Measurements from ENCODE around the gene CATSPERD.
"Not testable (repeated sequence)": the region's sequence is repeated elsewhere in the genome, so short reads cannot be mapped to it uniquely, and the experiment has no call there.

Gene CATSPERD

GRCh38 chr19:5686647-5687359, 33.6 kb upstream of the CATSPERD start:
- peak; percentile 90 for DNase-seq

- DNase-seq, result no peak
Observed at GRCh38 chr19:5687360-5688198, 32.9 kb upstream of the CATSPERD start.

GRCh38 chr19:5688262-5688881, 32.1 kb upstream of the CATSPERD start:
- DNase-seq, result not testable (repeated sequence)

GRCh38 chr19:5690125-5690954, 30.1 kb upstream of the CATSPERD start, which contains the start of gene RPL36:
Gene RPL36 (plus strand): TSS chr19:5690295. CDS start chr19:5690508, 213 bp downstream.
- peak; percentile 99 for DNase-seq

GRCh38 chr19:5690955-5691821, 29.2 kb upstream of the CATSPERD start:
- DNase-seq, result peak; percentile 65

GRCh38 chr19:5691822-5692722, 28.4 kb upstream of the CATSPERD start:
- DNase-seq, result no peak

GRCh38 chr19:5692723-5693194, 27.7 kb upstream of the CATSPERD start:
- no peak for DNase-seq

- DNase-seq, result no peak
Observed at GRCh38 chr19:5693195-5694166, 27.0 kb upstream of the CATSPERD start.

- DNase-seq, result no peak
Observed at GRCh38 chr19:5694167-5694955, 26.1 kb upstream of the CATSPERD start.

- DNase-seq, result no peak
Observed at GRCh38 chr19:5694956-5695648, 25.3 kb upstream of the CATSPERD start.

GRCh38 chr19:5695649-5696195, 24.7 kb upstream of the CATSPERD start:
- no peak for DNase-seq

GRCh38 chr19:5696196-5697021, 24.0 kb upstream of the CATSPERD start:
- no peak for DNase-seq

- no peak for DNase-seq
Observed at GRCh38 chr19:5697022-5697889, 23.2 kb upstream of the CATSPERD start.

GRCh38 chr19:5697890-5698634, 22.4 kb upstream of the CATSPERD start:
- DNase-seq, result no peak
